Left cardiac atrium (tissue), 4 donors: ENCODE measurements around the gene UNC5A. TPM values are rescaled to one million over a fixed set of nuclear protein-coding genes. Genes with fewer than 3 reads are reported as not detected.

ENCODE experiments used
- ATAC-seq, 2 donors: fragments of 200-7000 bp; cut with Tn5 transposase; one replicate each; pipeline ENCODE4 v1.9.1; 2020; ENCODE audit warnings: mild to moderate bottlenecking in 2 of 2, moderate library complexity in 2 of 2
- DNase-seq: peaks from one replicate; pipeline ENCODE4 v3.0.0-alpha.2; 2020
- intact Hi-C, 2 donors: fragments of 100-400 bp; cut with DNase I; formaldehyde crosslinking; loops; one replicate each; pipeline versions ENCODE4 v1.14.1 to v1.15.1; 2022 to 2023
- total RNA-seq, 2 donors: library from RNA; stranded (reverse); fragmentation: NEBNext Ultra II Directional; extraction: Animal tissue kit (Norgen Biotek cat#: 25700); gene quantifications; one replicate each; pipeline ENCODE4 v1.2.1, GENCODE V29; 2021
- donor health status: DM: no; HTN: yes; CAD: no.
- donor health status: DM: no; HTN: yes; CAD: no; lungs with severe emphysema.
- donor health status: DM: yes; HTN: yes; CAD: no.
- donor health status: Dilated cardiomyopathy.

Gene UNC5A
- total RNA-seq, 2 donors from 2014 or later: 0.35 to 0.50 TPM

DNA sequence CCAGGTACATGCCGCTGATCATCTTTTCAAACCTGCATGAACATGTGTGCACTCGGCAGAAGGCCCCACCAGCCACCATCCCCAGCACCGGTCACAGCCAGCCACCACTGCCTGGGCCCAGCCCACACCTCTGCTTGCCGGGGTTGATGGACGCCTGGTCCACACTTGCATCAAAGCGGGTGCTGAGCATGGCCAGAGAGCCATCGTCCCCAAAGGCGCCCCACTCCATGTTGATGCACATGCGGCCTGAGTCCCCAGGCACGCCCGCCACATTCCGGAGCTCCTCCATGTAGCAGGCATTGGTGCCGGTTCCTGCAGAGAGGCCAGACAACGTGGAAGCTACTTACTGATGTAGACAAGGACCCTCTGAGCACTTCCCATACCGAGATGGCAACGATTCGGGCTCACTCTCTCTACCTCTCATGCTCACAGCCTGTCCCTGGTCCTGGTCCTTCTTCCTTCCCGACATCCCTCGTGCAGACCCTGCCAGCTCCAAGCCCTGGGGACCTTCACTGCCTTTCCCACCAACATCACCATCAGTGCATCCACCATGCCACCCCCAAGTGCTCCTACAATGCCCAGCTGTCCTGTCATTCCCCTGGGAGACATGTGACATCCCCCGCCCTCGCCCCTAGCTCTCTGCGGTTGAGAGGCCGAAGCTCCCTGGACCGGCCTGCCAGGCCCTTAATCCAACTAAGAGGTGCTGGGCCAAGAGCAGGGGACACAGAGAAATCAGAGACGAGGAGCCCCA lies 71.6 kb downstream of the UNC5A start:
- no peak for DNase-seq
- no peak for ATAC-seq
- intact Hi-C loops: no loop called here

DNA sequence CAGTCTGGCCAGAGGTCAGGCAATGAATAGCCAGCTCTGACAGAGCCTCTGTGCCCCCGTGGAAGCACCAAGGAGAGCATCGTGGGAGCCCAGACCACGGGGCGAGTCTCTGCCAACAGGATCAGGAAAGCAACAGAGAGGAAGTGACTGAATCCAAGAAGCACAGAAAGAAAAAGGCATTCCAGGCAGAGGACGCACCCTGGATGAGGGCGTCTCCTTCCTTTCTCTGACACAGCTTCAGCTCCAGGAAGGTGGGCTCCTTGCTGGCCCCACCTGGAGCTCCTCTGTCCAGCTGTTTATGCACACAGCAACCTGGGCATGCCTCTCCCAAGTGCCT lies 72.2 kb downstream of the UNC5A start:
- intact Hi-C loops: no loop called here
- no peak for DNase-seq

DNA sequence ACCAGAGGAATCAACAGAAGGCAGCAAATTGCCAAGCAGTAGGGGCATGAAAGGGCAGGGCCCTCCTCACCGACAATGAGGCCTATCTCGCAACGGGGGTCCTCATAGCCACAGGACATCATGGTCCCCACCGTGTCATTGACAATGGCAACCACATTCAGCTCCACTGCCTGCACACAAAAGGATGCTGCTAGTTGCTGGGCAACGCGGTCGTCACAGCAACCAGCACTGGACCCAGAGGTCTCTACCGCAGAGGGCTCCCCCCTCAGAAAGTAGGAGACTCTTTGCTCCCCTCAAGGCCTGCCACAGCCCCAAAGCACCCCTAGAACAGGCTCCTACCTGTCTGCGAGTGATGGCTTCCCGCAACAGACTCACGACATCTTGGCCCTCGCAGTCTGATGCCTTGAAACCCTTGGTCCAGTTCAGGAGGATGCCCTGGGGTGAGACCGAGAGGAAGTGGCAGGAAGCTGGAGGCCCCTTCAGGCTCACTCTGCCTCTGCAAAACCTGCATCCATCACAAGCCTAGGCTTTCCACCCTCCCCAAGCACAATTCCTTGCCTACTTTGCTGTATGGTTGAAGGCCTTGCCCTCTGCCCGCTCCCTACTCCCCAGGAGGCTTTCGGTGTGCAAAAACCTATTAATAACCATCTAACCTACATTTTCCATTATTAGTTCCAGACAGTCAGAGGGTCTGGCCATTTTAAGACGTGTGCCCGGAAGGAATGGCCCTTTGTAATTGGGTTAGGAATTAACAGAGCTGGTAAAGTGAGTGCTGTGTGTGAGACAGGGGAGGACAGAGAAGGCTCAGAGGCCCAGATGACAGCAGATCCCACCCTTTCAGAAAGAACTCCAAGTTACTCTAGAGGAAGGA lies 73.6 kb downstream of the UNC5A start:
- intact Hi-C loops: no loop called here
- DNase-seq (no peak), ATAC-seq (no peak)

More for the DNA sequence above, 72.2 kb downstream of the UNC5A start:
- no peak for ATAC-seq

DNA sequence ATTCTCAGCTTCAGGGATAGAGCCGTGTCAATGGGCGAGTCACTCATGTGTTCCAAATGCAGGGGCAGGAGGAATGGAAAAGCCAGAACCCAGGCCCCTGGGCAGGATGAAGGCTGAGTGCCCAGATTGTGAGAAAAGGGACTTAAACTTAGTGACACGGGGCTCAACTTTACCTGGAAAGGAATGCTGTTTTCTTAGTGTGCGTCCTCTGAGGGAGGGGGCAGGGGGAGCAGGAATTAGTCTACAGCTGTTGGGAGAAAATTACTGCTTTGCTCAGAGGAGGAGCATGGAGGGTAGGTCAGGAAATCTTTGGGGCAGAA lies 74.2 kb downstream of the UNC5A start:
- intact Hi-C loops: no loop called here
- no peak for DNase-seq
- no peak for ATAC-seq

DNA sequence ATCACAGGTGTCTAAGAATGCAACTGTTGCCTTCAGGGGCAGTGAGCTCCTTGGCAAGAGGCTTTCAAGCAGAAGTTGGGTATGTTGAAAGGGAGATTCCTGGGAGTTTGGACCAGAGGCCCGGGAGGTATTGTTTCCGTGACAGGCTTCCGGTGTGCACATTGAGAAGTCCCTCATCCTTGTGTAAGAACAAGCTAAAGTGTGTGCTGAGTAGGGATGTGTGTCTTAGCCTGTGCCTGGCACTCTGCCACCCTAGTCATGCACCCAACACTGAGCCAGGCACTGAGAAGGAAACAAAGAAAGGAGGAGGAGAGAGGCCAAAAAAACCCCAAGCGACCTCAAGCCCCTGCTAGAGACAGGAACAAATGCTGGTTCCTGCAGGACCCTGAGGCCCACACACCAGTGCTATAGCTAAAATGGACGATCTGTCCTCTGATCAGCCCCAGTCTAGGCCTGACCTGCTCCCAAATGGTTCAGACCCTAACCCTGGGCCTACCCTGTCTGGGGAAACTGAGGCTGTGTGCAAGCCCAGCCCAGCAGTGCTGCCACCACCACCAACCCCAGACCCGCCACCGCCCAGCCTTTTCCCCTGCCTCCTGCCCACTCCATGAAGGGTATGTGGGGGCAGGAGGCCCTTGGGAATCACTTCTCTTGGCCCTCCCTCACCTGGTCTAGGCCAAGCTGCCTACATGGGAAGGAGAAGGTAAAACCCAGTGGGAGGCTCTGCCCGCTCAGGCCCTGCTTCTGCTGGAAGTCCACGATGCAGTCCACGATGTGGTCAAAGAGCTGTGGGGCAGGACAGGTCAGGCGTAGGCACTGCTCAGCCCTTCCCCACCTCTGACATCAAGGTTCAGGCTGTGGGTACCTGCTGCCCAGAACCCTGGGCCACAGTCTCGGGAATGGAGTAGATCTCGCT lies 76.2 kb downstream of the UNC5A start:
- DNase-seq: no peak
- intact Hi-C loops: no loop called here
- ATAC-seq: no peak

DNA sequence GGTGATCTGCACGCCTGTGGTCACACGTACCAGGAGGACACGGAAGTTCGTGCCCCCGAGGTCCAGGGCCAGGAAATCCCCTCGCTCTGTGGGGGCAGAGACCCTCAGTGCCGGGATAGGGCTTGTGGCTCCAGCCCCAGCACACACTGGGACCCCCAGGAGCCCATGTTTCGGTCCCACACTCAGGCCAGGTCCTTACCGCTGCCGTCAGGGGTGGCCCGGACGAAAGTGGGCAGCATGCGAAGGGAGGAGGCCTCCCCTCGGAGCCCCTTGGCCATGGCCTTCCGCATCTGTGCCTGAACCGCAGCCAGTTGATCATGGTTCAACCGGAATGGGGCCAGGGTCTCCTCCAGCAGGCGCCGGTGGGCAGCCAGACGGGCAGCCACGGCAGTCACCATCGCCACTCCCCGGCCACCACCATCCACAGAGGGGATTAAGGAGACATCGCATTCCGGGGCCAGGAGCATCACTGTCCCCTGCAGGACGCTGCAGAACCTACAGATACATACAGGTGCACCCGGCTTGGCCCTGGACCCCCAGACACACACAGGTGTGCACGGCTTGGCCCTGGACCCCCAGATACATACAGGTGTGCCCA lies 77.0 kb downstream of the UNC5A start:
- intact Hi-C loops: no loop called here
- no peak for ATAC-seq
- DNase-seq: no peak

DNA sequence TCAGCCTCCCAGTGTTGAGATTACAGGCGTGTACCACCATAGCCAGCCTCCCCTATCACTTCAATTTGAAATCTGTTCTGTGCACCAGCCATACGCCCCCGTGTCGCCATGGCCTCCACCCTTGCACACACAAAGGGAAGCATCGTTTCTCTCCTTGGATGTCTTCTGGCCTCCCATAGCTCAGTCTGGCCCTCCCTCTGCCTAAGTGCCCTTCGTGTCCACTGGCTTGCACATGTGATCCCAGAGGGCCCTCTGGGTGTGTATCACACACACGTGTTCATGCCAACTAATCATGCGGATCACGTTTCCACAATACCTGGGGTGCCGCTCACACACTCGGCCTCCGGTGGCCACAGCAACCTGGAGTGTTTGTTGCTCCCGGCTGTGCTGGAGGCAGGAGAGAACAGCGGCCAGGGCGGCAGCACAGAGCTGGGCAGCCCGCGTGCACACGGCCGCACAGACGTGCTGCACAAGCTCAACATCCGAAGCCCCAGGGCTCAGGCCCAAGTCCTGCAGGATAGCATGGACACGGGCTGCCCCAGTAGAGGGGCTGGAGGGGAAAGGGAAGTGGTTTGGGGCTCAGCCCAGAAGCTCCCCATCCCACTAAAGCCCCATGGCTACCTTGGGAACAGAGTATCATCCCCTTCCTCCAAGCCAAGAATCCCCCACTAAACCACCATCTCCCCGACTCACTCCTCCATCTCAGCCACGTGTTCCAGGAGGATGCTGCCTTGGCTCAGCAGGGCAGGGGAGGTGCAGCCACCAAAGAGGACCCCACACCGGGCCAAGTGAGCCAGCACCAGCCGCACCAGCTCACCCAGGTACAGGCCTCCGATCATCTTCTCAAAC lies 77.9 kb downstream of the UNC5A start:
- ATAC-seq: no peak
- intact Hi-C loops: no loop called here
- DNase-seq: no peak

DNA sequence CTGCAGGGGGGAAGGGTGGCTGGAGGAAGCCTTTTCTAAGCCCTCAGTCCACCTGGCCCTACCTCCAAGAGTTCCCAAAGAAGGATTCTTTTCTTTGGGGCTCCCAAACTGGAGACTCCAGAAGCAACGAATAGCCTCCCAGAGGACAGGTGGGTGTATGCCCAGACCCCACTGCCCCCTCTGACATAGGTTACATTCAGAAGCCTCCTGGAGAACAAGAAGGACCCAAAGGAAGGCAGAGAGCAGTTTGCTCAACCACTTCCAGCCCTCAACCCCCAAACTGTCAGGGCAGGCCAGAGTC lies 78.5 kb downstream of the UNC5A start:
- intact Hi-C loops: no loop called here
- DNase-seq: no peak
- ATAC-seq: no peak

DNA sequence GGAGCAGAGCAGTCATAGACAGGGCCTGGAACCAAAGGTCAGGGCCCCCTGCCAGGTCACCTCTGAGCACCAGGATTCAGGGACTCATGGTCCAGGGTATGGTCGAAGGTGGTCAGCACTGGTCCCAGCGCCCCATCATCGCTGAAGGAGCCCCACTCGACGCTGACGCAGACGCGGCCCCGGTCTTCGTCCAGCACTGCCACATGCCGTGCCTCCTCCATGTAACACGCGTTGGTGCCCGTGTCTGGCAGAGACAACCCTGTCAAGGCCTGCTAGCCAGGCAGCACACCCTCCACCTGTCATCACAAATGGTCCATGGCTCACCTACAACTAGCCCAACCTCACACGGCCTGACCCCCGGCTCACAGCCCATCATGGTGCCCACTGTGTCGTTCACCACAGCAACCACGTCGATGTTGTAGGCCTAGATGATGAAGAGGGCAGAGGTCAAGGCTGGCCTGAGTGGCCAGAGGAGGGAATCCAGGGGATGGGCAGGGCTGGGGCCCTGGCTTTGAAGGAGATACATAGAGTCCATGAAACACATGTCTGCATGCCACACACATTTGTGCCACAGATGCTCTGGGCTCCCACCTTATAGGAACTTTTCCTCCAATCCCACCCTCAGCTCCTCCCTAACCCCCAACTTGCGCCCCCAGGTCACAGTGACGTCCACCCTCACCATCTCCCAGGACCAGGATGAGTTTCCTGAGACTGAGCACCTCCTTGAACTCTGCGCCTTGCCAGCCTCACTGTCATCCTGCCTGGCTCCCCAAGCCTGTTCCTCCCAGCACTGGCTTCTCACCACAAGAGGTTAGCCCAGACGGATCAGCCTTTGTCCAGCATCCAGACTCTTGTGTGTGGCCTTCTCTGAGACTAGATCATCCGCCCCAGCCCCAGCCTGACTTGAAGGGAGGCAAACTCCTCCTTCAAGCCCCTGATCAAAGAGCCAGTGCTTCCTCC lies 79.2 kb downstream of the UNC5A start:
- intact Hi-C loops: no loop called here
- ATAC-seq: no peak
- no peak for DNase-seq

DNA sequence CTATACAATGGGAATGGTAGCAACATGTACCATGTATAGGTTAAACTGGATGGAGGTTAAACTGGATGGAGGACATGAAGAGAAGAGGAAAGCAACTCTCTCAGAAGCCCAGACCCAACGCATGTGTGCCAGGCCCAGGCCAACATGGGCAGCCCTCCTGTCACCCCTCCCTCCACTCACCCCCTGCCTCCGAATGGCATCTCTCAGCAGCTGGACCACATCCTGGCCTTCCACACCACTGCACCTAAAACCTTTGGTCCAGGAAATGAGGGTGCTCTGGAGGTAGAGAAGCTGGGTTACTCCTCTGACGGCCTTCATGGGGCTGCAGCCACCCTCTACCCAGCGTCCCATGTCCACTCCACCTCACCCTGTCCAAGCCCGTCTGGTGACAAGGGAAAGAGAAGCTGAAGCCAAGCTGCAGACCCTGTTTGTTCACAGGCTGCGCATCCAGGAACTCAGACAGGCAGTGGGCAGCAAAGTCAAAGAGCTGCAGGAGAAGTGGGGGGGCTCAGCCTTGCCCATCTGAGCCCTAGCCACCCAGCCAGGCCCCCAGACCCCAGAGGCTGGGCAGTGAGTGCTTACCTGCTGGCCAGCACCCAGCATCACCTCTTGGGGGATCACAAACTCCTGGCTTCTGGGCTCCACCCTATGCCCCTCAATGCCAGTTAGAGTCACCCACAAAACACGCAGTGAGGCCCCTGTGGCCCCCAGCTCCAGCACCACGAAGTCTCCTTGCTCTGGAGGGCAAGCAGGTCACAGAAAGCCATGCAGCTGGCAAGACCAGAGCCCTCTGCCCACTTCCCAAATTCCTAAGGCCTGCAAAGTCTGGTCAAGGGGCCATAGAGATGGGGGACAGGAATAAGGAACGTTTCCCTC lies 80.3 kb downstream of the UNC5A start:
- ATAC-seq: no peak
- DNase-seq: no peak
- intact Hi-C loops: no loop called here

DNA sequence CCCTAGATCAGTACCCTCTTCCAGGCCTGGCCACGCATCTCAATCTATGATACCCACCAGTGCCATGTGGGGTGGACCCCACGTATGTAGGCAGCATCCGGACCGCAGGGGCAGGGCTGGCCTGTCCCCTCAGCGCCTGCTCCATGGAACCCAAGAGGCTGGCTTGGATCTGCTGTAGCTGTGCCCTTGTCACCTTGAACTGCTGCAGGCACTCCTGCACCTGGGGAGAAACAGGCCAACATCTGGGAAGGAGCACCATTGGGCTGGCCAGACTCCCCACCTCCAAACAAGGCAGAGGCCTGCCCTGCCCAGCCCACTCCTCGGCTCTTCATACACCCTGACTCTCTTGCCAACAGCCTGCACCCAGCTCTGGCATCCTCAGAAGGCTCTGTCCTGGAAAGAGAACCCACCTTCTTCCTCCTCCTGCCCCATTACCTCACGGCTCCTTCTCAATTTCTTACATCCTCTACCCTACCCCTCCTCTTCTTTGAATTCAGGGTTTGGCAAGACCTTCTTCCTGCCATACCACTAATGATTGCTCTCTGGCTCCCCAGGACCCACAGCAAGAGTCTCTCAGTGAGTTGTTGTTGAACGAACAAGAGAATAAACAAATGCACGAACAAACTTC lies 81.1 kb downstream of the UNC5A start:
- intact Hi-C loops: no loop called here
- ATAC-seq (no peak), DNase-seq (no peak)

DNA sequence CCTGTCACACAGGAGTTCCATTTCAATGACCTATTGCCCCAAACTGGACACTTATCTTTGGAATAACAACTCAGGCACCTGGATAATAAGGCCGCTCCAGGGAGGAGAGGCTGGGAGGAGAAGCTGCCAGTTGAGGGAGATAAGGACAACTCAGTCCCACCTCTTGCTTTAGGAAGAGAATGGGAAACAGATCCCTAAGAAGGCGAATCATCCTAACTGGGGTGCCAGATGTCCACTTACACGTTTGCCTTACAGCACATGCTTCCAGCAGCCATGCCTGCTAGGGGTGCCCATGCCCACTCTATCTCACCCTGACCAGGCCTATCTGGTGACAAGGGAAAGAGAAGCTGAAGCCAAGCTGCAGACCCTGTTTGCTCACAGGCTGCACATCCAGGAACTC lies 82.3 kb downstream of the UNC5A start:
- ATAC-seq: no peak
- no peak for DNase-seq
- intact Hi-C loops: no loop called here

DNA sequence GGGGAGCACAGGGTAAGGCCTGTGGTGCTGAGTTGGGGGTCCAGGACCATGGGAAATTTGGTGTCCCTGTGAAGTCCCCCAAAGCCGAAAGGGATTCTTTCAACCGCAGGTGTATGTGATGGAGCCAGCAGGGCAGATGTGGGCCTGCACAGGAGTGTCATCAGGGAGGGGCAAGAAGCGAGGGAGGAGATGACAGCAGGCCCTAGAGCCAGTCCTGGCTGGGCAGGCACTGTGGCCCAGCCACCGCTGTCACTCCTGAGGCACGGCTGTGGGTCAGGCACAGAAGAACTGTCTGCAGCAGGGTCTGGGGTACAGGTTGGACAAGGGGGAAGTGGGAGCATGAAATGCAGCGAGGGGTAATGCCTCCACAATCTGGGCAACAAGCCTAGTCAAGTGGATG lies 83.9 kb downstream of the UNC5A start:
- DNase-seq (no peak), ATAC-seq (no peak)
- intact Hi-C loops: no loop called here

DNA sequence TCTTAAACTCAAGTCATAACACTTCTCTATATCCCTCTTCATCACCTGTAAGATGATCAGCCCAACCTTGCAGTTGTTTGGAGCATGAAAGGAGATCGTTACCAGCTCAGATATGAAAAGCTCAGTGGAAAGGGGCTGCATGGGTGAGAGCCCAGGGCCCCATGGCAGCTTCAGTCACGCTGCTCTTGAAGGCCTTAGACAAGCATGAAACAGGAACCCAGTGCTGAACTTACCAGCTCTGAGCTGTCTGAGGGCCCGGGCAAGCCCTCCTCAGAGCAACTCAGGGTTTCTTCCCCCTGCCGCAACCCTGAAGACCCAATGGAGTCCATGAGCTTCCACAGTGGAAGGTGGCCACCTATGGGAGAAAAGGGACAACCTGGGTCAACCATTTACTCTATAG lies 85.5 kb downstream of the UNC5A start:
- no peak for DNase-seq
- ATAC-seq: no peak
- intact Hi-C loops: no loop called here

DNA sequence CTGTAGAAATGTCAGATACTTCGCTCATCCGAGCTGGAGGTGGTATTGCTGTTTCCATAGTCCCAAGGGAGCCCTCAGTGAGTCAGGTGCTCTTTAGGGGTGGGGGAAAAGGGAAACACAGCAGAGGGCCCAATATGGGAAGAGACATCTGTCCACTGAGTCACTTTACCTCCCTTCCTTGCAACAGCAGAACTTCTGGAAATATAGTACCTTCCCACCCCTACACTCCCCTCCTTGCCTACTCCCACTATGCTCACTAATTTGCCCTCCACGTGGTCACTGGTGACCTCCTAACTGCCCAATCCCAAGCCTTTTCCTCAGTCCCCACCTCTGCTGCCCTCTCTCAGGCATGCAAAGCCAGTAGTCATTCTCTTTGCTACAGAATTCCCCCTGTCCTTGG lies 86.9 kb downstream of the UNC5A start:
- no peak for DNase-seq
- intact Hi-C loops: no loop called here
- ATAC-seq: no peak

DNA sequence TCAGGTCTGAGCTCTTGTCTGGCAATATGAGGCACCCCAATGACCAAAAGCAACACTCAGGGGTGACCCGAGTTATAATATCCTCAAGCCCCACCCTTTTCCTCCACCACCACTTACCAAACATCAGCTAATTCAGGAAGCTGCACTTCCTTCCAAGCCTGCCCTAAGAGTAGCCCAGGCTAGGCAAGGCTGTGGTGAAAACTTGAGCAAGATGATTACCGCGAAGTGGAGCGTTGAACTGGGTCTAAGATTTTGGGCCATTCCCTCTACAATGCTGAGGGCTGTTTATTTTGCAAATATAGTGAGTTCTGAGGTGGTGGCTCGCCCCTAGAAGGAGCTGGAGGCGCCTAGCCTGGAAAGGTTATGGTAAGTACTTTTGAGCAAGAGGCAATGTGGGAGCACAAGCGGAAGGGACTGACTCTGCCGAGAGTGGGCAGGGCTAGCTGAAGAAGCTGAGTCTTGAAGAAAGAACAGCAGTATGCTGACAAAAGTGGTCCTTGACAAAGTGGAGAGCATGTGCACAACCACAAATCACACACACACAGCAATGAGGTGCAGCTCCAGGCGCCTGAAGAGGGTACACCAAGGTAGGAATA lies 89.0 kb downstream of the UNC5A start, which contains the start of gene HK3:
HK3 (minus strand) TSS at position 51 of the 596 bp plus-strand sequence. CDS start 3,187 bp downstream, outside the sequence.
- intact Hi-C loops: no loop called here
- DNase-seq: no peak
- peak; percentile 34 to 63 for ATAC-seq
